Thymus (tissue), 11 donors: ENCODE data around the gene CDH11. TPM values are rescaled to one million over a fixed set of nuclear protein-coding genes. Genes with fewer than 3 reads are reported as not detected.

Experiments used
- DNase-seq, 9 donors: peaks; one replicate each; pipeline ENCODE4 v3.0.0-alpha.2; 2013; ENCODE audit warnings: low spot score in 9 of 9, low read depth in 6 of 9, missing footprints in 1 of 9
- H3K27ac ChIP-seq, 2 donors: one replicate each; pipeline ENCODE4 v1.5.1; 2013; ENCODE audit warnings: control low read depth in 1 of 2, low read depth in 1 of 2, low read length in 1 of 2, mild to moderate bottlenecking in 1 of 2, moderate library complexity in 1 of 2
- H3K27me3 ChIP-seq, 2 donors: one replicate each; pipeline ENCODE4 v1.5.1; 2013; ENCODE audit warnings: low read length in 1 of 2; ENCODE audit not compliant: control insufficient read depth in 2 of 2, insufficient read depth in 1 of 2
- H3K36me3 ChIP-seq, 2 donors: one replicate each; pipeline ENCODE4 v1.5.1; 2013; ENCODE audit warnings: low read length in 1 of 2, mild to moderate bottlenecking in 1 of 2, moderate library complexity in 1 of 2; ENCODE audit not compliant: control insufficient read depth in 2 of 2, insufficient read depth in 2 of 2
- H3K4me1 ChIP-seq, 2 donors: one replicate each; pipeline ENCODE4 v1.5.1; 2013; ENCODE audit warnings: low read length in 2 of 2; ENCODE audit not compliant: control insufficient read depth in 2 of 2, insufficient read depth in 2 of 2
- H3K4me3 ChIP-seq, 2 donors: one replicate each; pipeline ENCODE4 v1.5.1; 2013; ENCODE audit warnings: low read length in 2 of 2, control low read depth in 1 of 2, mild to moderate bottlenecking in 1 of 2
- H3K9me3 ChIP-seq, 2 donors: one replicate each; pipeline ENCODE4 v1.5.1; 2013; ENCODE audit warnings: low read length in 1 of 2, mild to moderate bottlenecking in 1 of 2; ENCODE audit not compliant: control insufficient read depth in 2 of 2, insufficient read depth in 1 of 2
- WGBS: extraction: QIAGEN DNeasy Blood & Tissue Kit; methylation state at CpG from one replicate; pipeline ENCODE4 v1.1.7; 2013; 5-methylcytosine and 5-hydroxymethylcytosine counted together
- polyA plus RNA-seq: library from polyadenylated mRNA; stranded (reverse); fragments of 200-250 nt; gene quantifications from one replicate; pipeline ENCODE4 v1.2.3, GENCODE V29; 2013
- total RNA-seq: library from RNA; stranded (reverse); fragments of 120-200 nt; gene quantifications from one replicate; pipeline ENCODE4 v1.2.4, GENCODE V29; 2013
- donor health status: healthy.

The CDH11 gene
- total and polyA plus RNA-seq, 2 donors: 3.7 to 7.5 TPM

DNA sequence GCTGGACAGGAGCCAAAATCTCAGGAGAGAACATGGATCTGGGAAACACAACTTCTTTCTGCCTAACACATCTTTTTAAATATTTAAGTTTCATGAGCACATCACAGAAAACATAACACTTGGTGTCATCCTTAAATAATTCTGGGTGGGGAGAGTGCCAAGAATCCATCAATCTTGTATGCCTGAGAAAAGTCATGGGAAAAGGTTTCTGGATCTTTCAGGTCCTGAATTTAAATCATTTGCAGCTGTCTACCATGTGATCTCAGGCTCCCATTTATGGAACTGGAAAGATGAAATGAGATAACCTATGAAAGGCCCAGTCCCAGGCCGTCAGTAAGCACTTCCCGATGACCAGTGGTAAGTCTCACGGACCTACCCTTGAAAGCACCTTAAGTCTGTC, 15.1 kb downstream of the CDH11 start:
- Histone ChIP-seq H3K9me3 (no peaks in the 10 kb centered on the region), H3K27ac (no peak overlapping the region), H3K4me3 (no peak overlapping the region), H3K36me3 (no peaks in the 10 kb centered on the region), H3K4me1 (no peaks in the 10 kb centered on the region), H3K27me3 (no peaks in the 10 kb centered on the region)
- WGBS: 84% methylated on average over 3 of the region's 3 CpGs
- no peak for DNase-seq

DNA sequence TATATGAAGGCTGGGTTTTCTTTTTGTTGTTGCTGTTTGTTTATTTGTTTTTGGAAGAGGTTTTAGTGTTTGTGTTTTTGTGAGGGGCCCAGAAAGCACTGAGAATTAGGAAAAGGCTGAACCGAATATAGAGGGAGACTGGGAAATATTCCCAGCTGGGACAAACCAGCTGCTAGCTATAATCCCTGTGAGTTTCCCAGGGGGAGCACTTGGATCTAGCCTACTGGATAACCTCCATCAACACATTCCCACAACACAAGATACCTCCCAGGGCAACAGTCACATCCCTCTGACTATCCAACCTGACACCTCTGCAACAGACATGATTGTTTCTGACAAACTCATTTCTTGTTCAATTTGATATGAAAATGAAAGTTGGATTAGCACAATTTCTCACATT, 16.7 kb downstream of the CDH11 start:
- Histone ChIP-seq H3K9me3 (no peaks in the 10 kb centered on the region), H3K27me3 (no peaks in the 10 kb centered on the region), H3K36me3 (no peaks in the 10 kb centered on the region), H3K4me3 (no peak overlapping the region), H3K4me1 (no peaks in the 10 kb centered on the region), H3K27ac (no peak overlapping the region)
- 89% methylated on average over 1 of the region's 1 CpG for WGBS
- DNase-seq: no peak

DNA sequence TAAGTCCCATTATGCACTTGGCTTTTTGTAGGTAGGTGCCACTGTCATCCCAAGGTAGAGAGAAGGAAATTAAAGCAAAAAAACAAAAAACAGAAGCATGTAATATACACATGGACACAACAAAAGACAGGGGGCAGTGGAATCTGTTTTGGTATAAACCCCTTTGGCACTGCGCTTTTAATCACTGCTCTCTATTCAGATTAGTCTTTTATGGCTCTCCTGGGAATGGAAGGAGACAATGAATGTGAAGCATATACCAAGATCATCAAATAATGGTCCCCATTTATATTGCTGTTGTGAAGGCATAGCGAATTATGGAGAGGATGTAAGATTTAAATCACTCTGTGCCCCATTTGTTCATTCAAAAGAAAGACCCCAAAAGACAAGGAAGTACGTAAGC, 17.4 kb downstream of the CDH11 start:
- WGBS: 94% methylated on average over 3 of the region's 3 CpGs
- no peak overlapping the region for H3K4me3 ChIP-seq
- no peak for DNase-seq
- no peaks in the 10 kb centered on the region for H3K9me3 ChIP-seq
- no peak overlapping the region for H3K27ac ChIP-seq
- no peaks in the 10 kb centered on the region for H3K4me1 ChIP-seq
- H3K36me3 ChIP-seq: no peaks in the 10 kb centered on the region
- no peaks in the 10 kb centered on the region for H3K27me3 ChIP-seq

DNA sequence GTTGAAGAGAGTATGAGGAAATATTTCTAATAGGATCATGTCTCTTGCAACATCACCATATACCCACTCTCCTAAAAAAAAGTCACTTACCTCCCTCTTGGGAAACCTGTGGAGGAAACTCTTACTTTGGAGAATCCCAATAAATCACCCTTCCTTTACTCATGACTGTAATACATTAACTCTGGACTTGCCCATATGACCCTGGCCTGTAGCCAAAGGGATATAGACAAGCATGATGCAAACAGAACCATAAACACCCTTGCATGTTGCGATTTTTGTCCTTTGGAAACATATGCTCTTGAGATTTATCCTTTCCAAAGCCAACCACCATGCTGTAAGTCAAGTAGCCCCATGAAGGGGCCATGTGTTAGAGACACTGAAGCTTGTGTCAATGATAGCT, 19.5 kb downstream of the CDH11 start:
- Histone ChIP-seq H3K4me1 (no peaks in the 10 kb centered on the region), H3K9me3 (no peaks in the 10 kb centered on the region), H3K36me3 (no peaks in the 10 kb centered on the region), H3K27me3 (no peaks in the 10 kb centered on the region), H3K27ac (no peak overlapping the region), H3K4me3 (no peak overlapping the region)
- DNase-seq: no peak
- 94% methylated on average over 1 of the region's 1 CpG for WGBS

DNA sequence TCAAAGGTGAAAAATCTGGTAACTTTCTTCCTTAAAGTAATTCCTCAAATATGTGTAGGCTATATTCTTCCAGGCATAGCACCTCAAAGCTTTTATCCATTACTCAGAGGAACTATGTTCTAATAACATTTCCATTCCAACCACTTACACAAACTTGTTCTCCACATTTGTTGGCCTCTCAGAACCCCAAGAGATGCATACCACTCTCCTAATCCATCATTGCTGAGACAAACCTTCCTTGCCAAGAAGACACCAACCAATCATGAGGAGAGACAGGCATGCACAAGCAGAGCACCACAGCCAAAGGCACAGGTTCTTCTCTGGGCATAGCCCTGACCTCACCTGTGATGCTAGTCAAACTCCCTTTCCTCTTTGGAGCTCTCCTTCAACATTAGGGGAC, 20.9 kb downstream of the CDH11 start:
- Histone ChIP-seq H3K27ac (no peak overlapping the region), H3K4me3 (no peak overlapping the region), H3K4me1 (no peaks in the 10 kb centered on the region), H3K9me3 (no peaks in the 10 kb centered on the region), H3K36me3 (no peaks in the 10 kb centered on the region), H3K27me3 (no peaks in the 10 kb centered on the region)
- no peak for DNase-seq

DNA sequence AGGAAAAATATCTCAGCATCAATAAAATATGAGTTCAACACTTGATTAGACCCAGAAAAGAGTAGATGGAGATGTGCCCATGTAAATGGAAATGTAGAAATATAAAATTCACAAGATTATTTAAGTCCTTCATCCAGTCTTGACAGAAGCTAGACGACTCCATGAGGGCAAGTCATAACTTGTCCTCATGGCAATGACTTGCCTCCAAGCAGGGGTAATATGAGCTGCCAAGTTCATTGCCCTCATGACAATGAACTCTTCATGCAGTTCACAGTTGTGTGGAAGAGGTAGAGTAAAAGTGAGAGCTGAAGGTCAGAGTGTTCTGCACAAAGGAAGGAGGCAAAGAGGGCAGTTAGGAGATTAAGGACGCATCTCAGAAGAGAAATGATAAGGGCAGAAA, 22.3 kb downstream of the CDH11 start:
- no peaks in the 10 kb centered on the region for H3K27me3 ChIP-seq
- no peaks in the 10 kb centered on the region for H3K36me3 ChIP-seq
- no peak overlapping the region for H3K4me3 ChIP-seq
- H3K27ac ChIP-seq: no peak overlapping the region
- DNase-seq: no peak
- H3K9me3 ChIP-seq: no peaks in the 10 kb centered on the region
- 93% methylated on average over 2 of the region's 2 CpGs for WGBS
- H3K4me1 ChIP-seq: no peaks in the 10 kb centered on the region

DNA sequence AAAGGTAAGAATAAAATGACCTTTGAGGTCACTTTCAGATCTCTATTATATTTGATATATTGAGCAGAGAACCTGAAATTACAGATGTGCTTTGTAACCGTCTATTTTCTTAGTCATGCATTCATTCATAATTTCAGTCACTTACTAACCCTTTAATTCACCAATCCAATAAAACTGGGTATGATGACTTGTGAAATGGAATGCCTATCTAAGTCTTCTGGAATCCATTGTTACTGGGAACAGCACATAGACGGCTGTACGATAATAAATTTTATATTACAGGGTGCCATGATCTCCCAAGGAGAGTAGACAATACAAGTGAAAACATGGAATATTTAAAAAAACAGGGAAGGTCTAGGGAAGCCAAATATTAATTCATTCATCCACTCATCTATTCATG, 22.9 kb downstream of the CDH11 start:
- H3K27me3 ChIP-seq: no peaks in the 10 kb centered on the region
- H3K4me1 ChIP-seq: no peaks in the 10 kb centered on the region
- no peaks in the 10 kb centered on the region for H3K9me3 ChIP-seq
- WGBS: 94% methylated on average over 3 of the region's 3 CpGs
- DNase-seq: no peak
- no peaks in the 10 kb centered on the region for H3K36me3 ChIP-seq
- H3K27ac ChIP-seq: no peak overlapping the region
- no peak overlapping the region for H3K4me3 ChIP-seq

DNA sequence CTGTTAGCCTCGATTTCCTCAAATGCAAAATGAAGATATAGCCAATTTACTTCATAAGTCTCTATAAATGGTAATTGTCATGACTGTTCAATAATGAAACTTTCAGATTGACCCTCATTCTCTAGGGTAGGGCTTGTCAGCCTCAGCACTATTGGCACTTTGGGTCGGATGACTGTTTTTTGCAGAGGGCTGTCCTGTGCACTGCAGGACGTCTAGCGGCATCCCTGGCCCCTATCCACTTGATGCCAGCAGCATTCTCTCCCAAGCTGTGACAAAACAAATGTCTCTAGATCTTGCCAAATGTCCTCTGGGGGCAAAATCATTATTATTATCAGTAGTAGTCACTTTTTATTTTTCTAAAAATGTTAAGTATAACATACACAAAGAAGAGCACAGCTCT, 24.6 kb downstream of the CDH11 start:
- 90% methylated on average over 4 of the region's 4 CpGs for WGBS
- DNase-seq: no peak
- Histone ChIP-seq H3K9me3 (no peaks in the 10 kb centered on the region), H3K4me1 (no peaks in the 10 kb centered on the region), H3K27me3 (no peaks in the 10 kb centered on the region), H3K4me3 (no peak overlapping the region), H3K27ac (no peak overlapping the region), H3K36me3 (no peaks in the 10 kb centered on the region)

DNA sequence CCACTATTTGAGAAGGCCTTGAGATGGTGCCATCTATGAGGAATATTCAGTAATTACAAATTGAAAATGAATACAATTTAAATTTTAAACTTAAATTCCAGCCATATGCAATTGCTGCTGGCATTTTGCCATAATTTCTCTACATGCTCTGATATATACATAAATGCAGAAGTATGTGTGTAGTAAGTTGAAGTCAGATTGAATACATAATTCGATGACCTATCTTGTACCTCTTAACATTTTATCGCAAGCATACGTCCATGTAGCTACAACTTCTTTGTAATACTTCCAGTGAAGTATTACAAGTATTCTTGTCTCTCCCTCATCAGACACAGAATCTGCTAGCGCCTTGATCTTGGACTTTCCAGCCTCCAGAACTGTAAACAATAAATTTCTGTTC, 26.0 kb downstream of the CDH11 start:
- DNase-seq: no peak
- Histone ChIP-seq H3K36me3 (no peaks in the 10 kb centered on the region), H3K27ac (no peak overlapping the region), H3K4me3 (no peak overlapping the region), H3K4me1 (no peaks in the 10 kb centered on the region), H3K9me3 (no peaks in the 10 kb centered on the region), H3K27me3 (no peaks in the 10 kb centered on the region)
- WGBS: 72% methylated on average over 4 of the region's 4 CpGs

DNA sequence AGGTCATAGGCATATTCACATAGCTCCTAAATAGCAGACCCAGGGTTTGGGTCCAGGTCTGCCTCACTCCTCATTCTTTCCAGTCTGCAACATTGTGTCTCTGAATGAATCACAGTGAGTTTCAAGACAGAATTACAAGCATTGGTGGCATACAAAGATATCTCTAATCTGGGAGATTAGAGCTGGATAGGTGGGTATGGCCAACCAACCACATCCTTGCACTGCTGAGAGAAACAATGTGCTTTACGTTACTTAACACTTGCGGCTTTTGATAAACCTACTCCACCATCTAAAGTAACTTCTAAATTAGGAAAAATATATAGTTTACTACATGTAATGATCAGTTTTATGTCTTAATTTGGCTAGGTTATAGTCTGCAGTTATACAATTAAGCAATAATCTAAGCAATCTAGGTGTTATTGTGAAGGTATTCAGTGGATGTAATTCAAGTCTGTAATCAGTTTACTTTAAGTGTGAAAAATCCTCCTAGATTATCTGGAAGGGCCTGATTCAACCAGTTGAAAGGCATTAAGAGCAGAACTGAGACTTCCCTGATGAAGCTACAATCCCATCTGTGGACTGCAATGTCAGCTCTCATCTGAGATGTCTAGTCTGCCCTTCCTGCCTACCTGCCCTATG, 26.7 kb downstream of the CDH11 start:
- H3K4me3 ChIP-seq: no peak overlapping the region
- H3K4me1 ChIP-seq: no peaks in the 10 kb centered on the region
- no peaks in the 10 kb centered on the region for H3K36me3 ChIP-seq
- H3K27ac ChIP-seq: no peak overlapping the region
- no peaks in the 10 kb centered on the region for H3K27me3 ChIP-seq
- WGBS: 97% methylated on average over 2 of the region's 2 CpGs
- H3K9me3 ChIP-seq: no peaks in the 10 kb centered on the region
- no peak for DNase-seq
